Posterior cingulate gyrus (tissue), 11 donors: ENCODE data around the gene DRD4.

Experiments used
- DNase-seq, 10 donors: peaks; one replicate each; pipeline versions ENCODE4 v3.0.0 to v3.0.0-alpha.2; 2020 to 2021; ENCODE audit warnings: mixed read lengths in 3 of 10
- intact Hi-C: fragments of 100-400 bp; cut with DNase I; formaldehyde crosslinking; loops from one replicate; pipeline ENCODE4 v1.15.1; 2023

DRD4 gene

DNA sequence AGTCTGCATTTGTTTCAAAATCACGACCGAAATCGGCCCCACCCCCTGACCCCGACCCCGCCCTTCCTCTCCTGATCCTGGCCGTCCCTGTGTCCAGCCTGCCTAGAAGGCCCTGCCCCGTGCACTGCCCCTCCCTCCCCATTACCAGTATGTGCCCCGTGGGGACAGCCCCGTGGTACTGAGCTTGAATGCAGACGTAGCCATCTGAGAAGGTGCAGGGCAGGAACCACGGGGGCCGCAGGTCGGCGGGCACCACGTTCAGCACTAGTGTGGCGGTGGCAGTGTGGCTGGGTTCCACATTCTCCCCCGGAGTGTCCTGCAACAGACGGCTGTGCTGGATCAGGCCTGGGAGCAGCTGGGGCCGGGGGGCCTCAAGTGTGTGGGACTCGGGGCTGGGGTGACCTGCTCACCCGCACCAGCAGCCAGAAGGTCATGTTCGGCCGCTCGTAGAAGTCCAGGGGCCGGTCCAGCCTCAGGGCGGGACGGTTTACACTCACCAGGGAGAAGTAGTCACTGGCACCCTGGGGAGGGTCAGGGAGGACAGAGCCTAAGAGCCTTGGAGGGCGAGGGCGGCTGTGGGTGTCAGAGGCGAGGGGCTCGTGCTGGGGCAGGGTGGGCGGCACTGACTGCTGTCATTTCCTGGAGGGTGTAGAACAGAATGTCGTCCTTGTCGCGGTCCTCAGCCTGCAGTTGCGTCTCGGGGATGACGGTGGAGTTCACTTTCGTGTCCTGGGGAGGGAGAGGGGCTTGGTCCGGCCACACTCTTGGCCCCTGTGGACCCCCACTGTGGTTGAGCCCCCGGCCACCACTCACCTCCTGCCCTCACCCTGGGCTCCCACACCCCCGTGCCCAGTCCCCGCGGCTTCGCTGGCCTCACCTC, 15.9 kb upstream of the DRD4 start:
- no peak for DNase-seq

DNA sequence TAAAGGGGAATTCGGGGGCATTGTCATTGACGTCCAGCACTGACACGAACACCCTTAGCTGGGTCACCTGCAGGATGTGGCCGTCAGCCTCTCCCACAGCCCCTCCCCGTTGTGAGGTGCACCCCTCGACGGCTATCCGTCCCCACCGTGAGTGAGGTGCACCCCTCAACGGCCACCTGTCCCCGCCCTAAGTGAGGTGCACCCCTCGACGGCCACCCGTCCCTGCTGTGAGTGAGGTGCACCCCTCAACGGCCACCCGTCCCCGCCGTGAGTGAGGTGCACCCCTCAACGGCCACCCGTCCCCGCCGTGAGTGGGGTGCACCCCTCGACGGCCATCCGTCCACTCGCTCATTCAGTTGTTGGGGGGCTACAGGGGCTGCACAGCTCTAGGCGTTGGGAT, 15.2 kb upstream of the DRD4 start:
- intact Hi-C loops, result no loop called here
- no peak for DNase-seq

More for the DNA sequence above, 15.9 kb upstream of the DRD4 start:
- intact Hi-C loops, result no loop called here

DNA sequence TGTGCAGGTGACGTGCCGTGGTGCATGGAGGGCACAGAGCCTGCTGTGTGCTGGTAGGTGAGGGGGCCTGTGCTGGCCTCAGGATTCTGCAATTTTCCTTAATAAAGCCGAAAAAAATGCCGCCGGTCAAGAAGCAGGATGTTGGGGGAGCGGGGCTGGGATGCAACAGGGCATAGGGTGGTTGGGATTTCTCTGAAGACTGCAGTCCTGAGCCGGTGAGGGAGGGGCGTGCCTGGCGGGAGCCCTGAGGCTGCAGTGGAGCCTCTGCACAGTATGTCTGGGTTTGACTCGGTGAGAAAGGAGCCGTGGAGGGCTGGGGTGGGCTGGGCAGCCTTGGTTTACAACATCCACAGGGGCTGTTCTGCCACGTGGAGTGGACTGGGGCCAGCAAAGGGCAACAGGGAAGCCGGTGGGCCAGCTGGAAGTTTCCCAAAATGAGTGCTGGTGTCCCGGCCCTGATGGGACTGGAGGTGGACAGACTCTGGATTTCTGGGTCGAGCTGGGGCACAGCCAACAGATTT, 13.7 kb upstream of the DRD4 start:
- DNase-seq, result no peak
- intact Hi-C loops, result no loop called here

DNA sequence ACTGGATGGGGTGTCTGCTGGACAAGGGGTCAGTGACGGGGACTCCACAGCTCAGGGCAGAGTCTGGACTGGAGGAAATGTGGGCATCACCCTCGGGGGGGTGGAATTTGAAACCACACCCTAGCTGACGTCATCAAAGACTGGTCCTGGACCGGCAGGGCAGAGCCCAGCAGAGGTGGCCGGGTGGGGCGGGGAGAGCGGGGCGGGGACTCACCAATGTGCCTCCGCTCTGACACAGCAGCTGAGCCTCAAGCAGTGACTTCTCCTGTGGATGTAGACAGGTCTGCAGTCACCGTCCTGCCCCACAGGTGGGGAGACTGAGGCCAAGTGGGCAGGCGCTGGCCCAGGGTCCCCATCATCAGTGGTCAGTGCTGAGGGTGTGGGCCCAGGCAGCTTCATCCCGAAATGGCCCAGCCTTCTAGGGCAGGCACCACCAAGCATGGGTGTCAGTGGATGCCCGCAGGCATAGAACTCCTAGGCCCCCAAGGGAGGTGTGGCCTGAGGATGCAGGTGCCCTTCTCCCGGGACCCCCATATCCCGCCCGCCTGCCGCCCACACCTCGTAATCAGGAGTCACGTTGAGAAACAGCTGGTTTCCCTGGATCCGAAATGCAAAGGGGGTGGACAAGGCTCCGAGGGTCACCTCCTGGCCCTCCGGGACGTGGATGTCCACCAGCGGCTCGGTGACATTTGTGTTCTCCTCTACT, 12.9 kb upstream of the DRD4 start:
- no peak for DNase-seq
- intact Hi-C loops, result no loop called here

DNA sequence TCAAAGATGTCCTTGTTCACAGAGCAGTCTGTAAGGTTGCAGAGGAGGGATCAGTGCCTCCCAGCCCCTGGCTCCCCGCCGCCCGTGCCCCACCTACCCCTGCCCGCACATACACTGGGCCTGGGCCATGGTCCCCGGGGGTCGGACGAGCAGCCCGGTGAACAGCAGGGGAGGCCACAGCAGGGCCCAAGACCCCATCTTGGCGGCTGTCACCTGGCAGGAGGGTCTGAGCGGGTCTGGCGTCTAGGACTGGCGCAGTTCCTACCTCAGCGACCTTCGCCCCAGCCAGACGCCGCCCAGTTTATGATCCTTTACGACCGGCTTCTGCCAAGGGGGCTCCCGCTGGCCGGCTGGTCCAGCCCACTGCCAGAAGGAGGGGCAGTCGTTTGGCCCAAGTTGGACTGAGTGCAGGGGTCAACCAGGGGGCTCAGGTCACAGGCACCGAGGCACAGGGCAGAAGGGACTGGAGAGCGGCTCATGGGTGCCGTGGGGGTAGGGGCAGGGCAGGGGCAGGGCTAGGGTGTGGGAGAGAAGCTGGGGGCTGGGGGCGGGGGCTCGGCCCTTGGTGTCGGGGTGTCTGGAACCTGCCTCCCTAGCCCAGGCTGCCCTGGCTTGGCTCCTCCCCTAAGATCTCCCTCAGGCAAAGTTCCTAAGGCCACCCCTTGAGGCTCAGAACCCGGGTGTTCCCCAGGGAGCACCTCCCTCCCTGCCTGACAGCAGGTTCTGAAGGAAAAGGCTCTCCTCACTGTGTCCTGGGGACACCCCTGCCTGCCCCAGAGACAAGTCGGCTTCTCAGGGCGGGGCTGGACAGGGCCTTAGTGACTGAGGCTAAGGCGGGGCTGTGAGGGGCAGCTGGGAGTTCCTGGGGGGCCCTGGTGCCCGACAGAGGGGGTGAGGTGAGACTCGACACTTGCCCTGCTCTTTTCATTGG, 12.1 kb upstream of the DRD4 start, which contains the start of gene CDHR5:
Gene CDHR5 (minus strand): TSS at position 251 of the 931 bp plus-strand sequence. CDS start 53 bp downstream, at position 198.
- intact Hi-C loops, result no loop called here
- DNase-seq, result no peak

DNA sequence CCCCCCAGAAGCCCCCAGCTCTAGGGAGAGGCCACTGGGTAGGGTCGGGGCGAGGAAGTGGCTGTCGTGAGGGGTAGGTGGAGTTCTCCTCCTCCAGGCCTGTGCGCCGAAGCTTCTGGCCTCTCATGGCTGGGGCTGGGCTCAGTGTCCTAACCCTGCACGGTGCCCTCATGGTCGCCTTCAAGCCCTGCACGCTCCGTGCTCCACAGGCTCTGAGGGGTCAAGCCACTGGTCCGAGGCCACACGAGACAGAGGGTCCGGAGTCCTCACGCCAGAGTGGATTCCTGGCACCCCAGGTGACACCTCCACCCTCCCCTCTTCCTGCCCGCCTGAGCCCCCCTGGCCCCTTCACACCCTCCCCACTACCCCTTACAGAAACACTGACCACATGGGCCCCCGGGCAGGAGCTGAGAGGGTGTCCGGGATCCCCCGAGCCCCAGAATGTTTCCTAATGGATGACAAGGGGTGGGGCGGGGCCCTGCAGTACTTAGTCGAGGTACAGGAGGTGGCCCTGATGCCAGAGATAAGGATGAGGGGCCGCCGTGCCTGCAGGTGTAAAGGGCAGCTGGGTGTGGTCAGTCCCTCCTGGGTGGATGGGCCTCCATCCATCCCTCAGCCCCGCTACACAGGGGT, 11.3 kb upstream of the DRD4 start:
- DNase-seq, result no peak
- intact Hi-C loops, result no loop called here

DNA sequence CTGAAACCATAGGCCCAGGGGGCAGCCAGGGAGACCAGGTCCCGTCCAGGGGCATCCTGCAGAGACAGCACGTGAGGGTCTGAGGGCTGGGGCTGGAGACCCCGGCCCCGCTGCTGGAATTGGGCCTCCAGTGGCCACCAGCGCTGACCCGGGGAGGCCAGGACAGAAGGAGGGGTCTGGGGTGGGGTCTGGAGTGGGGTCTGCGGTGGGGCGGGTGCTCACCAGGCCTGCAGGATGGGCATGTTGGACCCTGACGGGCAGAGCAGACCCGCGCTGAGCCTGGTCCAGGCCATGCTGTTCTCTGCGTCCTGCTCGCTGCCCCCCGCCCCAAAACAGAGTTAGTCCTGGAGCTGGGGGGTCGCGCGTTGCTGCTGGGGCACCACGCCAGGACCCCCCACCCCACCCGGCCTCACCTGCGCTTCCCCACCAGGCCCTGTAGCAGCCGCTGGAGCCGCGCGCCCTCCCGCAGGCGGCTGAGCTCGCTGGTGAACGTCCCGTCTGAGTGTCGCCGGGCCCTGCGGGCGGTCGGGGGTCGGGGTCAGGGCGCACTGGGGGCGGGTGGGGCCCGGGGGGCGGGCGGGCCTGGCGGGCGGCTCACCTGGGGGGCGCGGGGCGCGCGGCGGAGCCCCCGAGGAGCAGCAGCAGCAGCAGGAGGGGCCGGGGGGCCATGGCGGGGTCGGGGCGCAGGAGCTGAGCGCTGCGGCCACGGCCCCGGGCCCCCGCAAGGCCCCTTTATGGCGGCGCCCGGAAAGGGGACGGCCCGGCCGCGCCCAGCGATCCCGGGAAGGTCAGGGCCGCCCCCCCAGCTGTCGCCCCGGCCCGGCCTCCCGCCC, 10.4 kb upstream of the DRD4 start, which contains the start of gene SCT:
Gene SCT (minus strand): TSS at position 707 of the 833 bp plus-strand sequence. CDS start 38 bp downstream, at position 669.
- no peak for DNase-seq
- intact Hi-C loops, result no loop called here

DNA sequence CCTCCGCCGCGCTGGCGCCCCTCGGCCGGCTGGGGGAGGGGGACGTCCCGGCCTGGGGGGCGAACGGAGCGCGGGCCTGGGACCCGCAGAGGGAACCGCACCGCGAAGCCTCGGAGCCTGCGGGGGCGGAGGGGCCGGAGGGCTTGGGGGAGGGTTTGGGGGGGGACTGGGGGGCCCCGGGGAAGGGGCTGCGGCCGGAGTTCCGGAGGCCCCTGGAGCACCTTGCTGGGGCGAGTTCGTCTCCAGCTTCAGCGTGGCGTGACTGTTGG, 9.8 kb upstream of the DRD4 start:
- DNase-seq, result no peak
- intact Hi-C loops, result no loop called here

DNA sequence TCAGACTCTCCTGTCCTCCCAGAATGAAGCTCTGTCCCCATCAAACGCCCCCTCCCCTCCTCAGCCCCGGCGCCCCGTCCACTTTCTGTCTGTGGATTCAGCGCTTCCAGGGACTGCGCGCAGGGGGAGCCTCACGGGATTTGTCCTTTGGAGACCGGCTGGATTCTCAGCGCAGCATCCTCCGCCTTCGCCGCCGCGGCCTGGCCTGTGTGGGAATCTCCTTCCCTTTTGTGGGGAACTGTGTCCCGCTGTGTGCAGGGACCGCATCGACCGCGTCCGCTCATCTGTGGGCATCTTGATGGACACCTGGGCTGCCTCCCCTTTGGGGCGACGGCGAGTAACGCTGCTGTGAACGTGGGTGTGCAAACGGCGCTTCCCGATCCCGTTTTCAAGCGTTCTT, 9.0 kb upstream of the DRD4 start:
- intact Hi-C loops, result no loop called here
- DNase-seq, result no peak

DNA sequence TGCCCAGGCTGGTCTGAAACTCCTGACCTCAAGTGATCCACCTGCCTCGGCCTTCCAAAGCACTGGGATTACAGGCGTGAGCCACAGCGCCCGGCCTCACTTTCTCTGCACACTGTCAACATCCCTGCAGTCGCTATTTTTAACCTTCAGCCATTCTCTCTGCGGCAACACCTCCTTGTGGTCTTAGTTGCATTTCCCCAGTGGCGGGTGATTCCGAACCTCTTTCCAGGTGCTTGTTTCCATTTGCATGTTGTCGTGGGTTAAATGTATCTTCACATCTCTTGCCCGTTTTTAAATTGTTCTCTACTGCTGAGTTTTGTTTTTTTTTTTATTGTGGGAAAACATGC, 7.9 kb upstream of the DRD4 start:
- intact Hi-C loops, result no loop called here
- no peak for DNase-seq

DNA sequence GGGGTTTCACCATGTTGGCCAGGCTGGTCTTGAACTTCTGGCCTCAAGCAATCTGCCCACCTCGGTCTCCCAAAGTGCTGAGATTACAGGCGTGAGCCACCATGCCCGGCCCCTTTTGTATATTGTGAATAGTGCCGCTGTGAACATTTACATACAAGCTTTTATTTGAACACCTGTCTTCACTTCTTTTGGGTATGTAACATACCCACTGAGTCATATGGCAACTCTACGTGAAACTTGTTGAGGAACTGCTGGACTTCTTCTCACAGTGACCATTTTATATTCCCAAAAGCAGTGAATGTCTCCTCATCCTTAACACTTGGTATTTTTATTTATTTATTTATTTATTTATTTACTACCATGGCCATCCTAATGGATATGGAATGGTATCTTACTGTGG, 6.2 kb upstream of the DRD4 start:
- no peak for DNase-seq
- intact Hi-C loops, result no loop called here

DNA sequence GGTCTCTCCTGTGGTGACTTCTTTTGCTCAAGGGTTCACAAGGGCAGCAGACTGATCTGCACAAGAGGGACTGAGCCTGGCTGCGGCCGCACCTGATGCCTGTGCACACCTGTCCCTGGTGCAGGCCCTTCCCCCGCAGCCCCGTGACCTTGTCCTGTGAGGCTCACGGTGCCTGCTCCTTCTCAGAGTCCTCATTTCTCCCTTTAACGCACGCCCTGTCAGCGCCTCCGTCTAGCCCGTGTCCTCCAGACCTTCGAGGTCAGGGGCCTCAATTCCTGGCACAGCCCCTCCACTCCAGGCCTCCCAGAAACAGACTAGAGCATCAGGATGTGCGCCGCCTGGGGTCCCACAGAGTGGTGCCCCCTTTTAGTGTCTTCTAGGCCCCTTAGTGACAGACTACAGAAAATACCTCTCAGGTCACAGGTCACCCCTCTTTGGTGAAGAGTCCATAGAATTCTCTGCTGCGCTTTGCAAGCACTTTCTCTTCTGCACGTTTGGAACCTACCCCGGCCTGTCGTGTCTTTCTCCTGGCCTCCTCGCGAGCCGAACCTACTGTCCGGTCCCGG, 1.0 kb upstream of the DRD4 start:
- intact Hi-C loops, result no loop called here
- DNase-seq, result no peak

DNA sequence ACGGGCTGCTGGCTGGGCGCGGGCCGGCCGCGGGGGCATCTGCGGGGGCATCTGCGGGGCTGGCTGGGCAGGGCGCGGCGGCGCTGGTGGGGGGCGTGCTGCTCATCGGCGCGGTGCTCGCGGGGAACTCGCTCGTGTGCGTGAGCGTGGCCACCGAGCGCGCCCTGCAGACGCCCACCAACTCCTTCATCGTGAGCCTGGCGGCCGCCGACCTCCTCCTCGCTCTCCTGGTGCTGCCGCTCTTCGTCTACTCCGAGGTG, 194 bp downstream of the DRD4 start:
- no peak for DNase-seq
- intact Hi-C loops, result no loop called here

DNA sequence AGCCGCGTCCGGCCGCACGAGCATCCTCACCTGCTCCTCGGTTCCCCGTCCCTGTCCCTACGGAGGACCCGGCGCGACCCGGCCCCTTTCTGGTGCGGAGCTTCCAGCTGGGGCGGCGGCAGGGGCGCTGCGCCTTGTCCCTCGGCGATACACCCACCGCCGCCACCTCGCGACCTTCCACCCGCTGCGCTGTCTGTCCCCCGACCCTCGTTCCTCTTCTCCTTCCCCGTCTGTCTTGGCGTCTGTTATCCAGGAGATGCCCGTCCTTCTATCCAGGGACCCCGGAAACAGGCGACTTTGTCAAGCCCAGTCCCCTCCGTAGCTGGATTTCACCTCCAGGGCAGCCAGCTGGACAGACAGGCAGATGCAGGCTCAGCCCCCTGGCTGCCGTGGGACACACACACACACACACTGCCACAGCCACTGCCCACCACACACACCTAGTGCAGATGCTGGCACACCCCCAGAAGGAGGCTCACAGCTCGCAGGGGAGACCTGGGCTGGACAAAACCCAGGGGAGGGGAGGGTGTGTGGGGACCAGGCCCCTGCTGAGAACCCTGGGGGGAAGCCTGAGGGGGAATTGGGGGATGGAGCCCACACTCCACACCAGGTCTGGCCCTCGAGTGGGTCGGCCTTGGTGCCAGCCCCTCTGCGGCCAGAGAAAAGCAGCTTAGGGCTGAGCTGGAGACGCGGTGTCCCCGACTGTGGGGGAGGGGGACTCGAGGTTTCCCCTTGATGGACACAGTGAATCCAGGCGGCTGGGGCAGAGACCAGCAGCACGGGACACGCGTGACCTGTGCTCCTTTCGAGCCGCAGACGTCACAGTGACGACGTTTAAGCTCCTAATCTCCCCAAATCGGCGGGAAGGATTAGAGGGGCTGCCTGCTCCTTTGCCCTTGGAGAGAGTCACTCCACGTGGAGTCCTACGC, 788 bp downstream of the DRD4 start:
- intact Hi-C loops, result no loop called here

DNA sequence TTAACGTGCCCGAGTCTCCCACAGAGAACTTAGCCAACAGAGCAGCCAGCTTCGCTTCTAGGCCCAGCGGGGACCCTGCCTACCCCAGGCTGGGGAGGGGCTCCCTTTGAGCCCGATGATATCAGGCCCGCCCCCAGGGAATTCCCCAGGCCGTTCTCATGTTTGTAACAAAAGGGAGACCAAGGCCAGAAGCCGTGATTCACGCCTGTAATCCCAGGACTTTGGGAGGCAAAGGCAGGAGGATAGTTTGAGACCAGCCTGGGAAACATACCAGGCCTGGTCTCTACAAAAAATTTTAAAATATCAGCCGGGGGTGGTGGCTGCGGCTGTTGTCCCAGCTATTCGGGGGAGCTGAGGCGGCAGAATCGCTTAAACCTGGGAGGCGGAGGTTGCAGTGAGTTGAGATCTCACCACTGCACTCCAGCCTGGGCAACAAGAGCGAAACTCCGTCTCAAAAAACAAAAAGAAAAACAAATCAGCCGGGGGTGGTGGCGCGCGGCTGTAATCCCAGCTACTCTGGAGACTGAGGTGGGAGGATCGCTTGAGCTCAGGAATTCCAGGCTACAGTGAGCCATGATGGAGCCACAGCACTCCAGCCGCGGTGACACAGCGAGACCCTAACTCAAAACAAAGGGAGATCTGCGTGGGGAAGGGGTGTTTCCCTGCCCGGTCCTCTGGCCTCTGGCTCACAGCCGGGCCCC, 1.7 kb downstream of the DRD4 start:
- DNase-seq, result no peak
- intact Hi-C loops, result no loop called here

More for the DNA sequence above, 788 bp downstream of the DRD4 start:
- no peak for DNase-seq

DNA sequence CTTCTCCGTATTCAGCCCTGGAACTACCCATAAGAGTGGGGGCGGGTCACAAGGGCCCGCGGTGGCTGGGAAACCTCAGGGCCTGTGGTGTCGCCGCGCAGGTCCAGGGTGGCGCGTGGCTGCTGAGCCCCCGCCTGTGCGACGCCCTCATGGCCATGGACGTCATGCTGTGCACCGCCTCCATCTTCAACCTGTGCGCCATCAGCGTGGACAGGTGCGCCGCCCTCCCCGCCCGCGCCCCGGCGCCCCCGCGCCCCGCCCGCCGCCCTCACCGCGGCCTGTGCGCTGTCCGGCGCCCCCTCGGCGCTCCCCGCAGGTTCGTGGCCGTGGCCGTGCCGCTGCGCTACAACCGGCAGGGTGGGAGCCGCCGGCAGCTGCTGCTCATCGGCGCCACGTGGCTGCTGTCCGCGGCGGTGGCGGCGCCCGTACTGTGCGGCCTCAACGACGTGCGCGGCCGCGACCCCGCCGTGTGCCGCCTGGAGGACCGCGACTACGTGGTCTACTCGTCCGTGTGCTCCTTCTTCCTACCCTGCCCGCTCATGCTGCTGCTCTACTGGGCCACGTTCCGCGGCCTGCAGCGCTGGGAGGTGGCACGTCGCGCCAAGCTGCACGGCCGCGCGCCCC, 2.4 kb downstream of the DRD4 start:
- intact Hi-C loops, result no loop called here
- no peak for DNase-seq

DNA sequence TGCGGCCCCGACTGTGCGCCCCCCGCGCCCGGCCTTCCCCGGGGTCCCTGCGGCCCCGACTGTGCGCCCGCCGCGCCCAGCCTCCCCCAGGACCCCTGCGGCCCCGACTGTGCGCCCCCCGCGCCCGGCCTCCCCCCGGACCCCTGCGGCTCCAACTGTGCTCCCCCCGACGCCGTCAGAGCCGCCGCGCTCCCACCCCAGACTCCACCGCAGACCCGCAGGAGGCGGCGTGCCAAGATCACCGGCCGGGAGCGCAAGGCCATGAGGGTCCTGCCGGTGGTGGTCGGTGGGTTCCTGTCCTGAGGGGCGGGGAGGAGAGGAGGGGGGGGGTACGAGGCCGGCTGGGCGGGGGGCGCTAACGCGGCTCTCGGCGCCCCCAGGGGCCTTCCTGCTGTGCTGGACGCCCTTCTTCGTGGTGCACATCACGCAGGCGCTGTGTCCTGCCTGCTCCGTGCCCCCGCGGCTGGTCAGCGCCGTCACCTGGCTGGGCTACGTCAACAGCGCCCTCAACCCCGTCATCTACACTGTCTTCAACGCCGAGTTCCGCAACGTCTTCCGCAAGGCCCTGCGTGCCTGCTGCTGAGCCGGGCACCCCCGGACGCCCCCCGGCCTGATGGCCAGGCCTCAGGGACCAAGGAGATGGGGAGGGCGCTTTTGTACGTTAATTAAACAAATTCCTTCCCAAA, 3.1 kb downstream of the DRD4 start:
- no peak for DNase-seq
- intact Hi-C loops, result no loop called here
